ENCODE data around the gene ZNF736.

Gene ZNF736

DNA sequence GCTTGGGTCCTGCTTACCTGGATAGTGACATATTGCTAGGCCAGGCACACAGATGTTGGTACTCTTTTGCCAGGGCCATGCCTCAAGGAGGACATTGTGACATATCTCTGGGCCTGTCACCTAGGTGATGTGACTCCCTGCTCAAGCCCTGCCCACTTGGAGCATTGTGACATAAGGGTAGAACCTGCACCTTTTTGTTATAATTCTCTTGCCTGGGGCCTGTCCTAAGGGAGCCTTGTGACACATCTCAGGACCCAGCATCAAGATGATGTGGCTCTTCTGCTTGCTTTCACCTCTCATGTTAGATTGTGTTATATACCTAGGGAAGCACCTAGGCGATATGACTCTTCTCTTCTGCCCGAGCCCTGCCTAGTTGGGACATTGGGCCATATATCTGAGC, 57.4 kb downstream of the ZNF736 start:
- Histone ChIP-seq H3K4me3 (ENCODE audit: insufficient read depth, low read length, poor library complexity, severe bottlenecking) (no peak overlapping the region), H3K9me2 (replicated peaks; ENCODE audit: insufficient read depth, low read length) (no peaks in the 10 kb centered on the region), H3K79me2 (ENCODE audit: insufficient read depth, low read length) (no peaks in the 10 kb centered on the region), H3K27me3 (ENCODE audit: low read length) (no peaks in the 10 kb centered on the region), H3K27ac (ENCODE audit: low read depth, low read length) (no peak overlapping the region), H4K20me1 (ENCODE audit: low read depth, low read length) (no peaks in the 10 kb centered on the region), H3F3A (ENCODE audit: insufficient read depth) (no peaks in the 10 kb centered on the region), H3K4me2 (ENCODE audit: low read depth, low read length, poor library complexity, severe bottlenecking) (no peak overlapping the region), H3K36me3 (ENCODE audit: low read length) (no peaks in the 10 kb centered on the region), H2AFZ (ENCODE audit: low read depth, low read length, severe bottlenecking) (no peak overlapping the region), H3K9me3 (ENCODE audit: insufficient read depth, low read length) (no peaks in the 10 kb centered on the region), H3K9ac (ENCODE audit: low read length) (no peak overlapping the region)
- TF ChIP-seq, protein P1, sequence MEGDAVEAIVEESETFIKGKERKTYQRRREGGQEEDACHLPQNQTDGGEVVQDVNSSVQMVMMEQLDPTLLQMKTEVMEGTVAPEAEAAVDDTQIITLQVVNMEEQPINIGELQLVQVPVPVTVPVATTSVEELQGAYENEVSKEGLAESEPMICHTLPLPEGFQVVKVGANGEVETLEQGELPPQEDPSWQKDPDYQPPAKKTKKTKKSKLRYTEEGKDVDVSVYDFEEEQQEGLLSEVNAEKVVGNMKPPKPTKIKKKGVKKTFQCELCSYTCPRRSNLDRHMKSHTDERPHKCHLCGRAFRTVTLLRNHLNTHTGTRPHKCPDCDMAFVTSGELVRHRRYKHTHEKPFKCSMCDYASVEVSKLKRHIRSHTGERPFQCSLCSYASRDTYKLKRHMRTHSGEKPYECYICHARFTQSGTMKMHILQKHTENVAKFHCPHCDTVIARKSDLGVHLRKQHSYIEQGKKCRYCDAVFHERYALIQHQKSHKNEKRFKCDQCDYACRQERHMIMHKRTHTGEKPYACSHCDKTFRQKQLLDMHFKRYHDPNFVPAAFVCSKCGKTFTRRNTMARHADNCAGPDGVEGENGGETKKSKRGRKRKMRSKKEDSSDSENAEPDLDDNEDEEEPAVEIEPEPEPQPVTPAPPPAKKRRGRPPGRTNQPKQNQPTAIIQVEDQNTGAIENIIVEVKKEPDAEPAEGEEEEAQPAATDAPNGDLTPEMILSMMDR (IDR thresholded peaks at IDR 0.05; ENCODE audit: insufficient read depth, low read length, poor library complexity, severe bottlenecking), result no peak
- TF ChIP-seq EZH2phosphoT487 (conservative IDR thresholded peaks at IDR 0.05; ENCODE audit: low read length), result no peak

DNA sequence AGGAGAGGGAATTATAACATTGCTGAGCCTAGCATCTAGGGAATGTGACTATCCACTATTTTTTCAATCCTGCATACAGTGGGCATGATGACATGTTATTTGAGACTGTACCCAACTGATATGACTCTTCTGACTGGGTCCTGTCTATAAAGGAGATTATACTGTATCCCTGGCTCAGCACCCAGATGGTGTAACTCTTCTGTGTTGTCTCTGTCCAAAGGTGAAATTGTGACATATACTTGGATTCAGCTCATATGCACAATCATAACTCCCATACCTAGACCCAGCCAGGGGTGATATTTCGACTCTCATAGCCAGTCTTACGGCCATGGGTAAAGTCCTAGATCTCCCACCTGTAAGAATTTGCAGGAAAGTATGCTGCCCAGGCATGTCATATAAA, 59.3 kb downstream of the ZNF736 start:
- no peaks in the 10 kb centered on the region for H3K79me2 ChIP-seq (ENCODE audit: insufficient read depth, low read length)
- H3K4me3 ChIP-seq (ENCODE audit: insufficient read depth, low read length, poor library complexity, severe bottlenecking), result no peak overlapping the region
- no peaks in the 10 kb centered on the region for H3K9me3 ChIP-seq (ENCODE audit: insufficient read depth, low read length)
- no peaks in the 10 kb centered on the region for H3F3A ChIP-seq (ENCODE audit: insufficient read depth)
- no peak overlapping the region for H2AFZ ChIP-seq (ENCODE audit: low read depth, low read length, severe bottlenecking)
- no peak overlapping the region for H3K9ac ChIP-seq (ENCODE audit: low read length)
- H4K20me1 ChIP-seq (ENCODE audit: low read depth, low read length), result no peaks in the 10 kb centered on the region
- no peaks in the 10 kb centered on the region for H3K9me2 ChIP-seq (replicated peaks; ENCODE audit: insufficient read depth, low read length)
- no peaks in the 10 kb centered on the region for H3K36me3 ChIP-seq (ENCODE audit: low read length)
- H3K27ac ChIP-seq (ENCODE audit: low read depth, low read length), result no peak overlapping the region
- no peak overlapping the region for H3K4me2 ChIP-seq (ENCODE audit: low read depth, low read length, poor library complexity, severe bottlenecking)
- TF ChIP-seq EZH2phosphoT487 (conservative IDR thresholded peaks at IDR 0.05; ENCODE audit: low read length), result no peak
- TF ChIP-seq, protein P1 (IDR thresholded peaks at IDR 0.05; ENCODE audit: insufficient read depth, low read length, poor library complexity, severe bottlenecking), result no peak
- no peaks in the 10 kb centered on the region for H3K27me3 ChIP-seq (ENCODE audit: low read length)

DNA sequence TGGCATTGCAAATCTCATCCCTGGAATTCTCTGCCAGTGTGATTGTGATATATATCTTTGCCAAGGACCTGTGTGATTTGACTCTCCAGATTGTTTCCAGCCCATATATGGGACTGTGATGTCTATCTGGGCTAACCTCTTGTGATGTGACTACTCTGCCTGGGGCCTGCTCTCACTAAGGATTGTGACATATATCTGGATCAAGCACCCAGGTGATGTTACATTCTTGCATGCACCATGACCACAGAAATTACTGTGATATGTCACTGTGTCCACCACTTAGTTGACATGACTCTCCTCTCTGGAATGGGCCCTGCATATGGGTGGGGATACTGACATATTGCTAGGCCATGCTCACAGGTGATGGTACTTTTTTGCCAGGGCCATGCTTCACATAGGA, 86.6 kb downstream of the ZNF736 start:
- no peak for TF ChIP-seq EZH2phosphoT487 (conservative IDR thresholded peaks at IDR 0.05; ENCODE audit: low read length)
- TF ChIP-seq, protein P1 (IDR thresholded peaks at IDR 0.05; ENCODE audit: insufficient read depth, low read length, poor library complexity, severe bottlenecking), result no peak
- Histone ChIP-seq H3K79me2 (ENCODE audit: insufficient read depth, low read length) (no peaks in the 10 kb centered on the region), H2AFZ (ENCODE audit: low read depth, low read length, severe bottlenecking) (no peak overlapping the region), H3F3A (ENCODE audit: insufficient read depth) (no peaks in the 10 kb centered on the region), H3K27me3 (ENCODE audit: low read length) (no peaks in the 10 kb centered on the region), H3K4me2 (ENCODE audit: low read depth, low read length, poor library complexity, severe bottlenecking) (no peak overlapping the region), H3K9ac (ENCODE audit: low read length) (no peak overlapping the region), H3K27ac (ENCODE audit: low read depth, low read length) (no peak overlapping the region), H3K9me2 (replicated peaks; ENCODE audit: insufficient read depth, low read length) (no peaks in the 10 kb centered on the region), H3K4me3 (ENCODE audit: insufficient read depth, low read length, poor library complexity, severe bottlenecking) (no peak overlapping the region), H4K20me1 (ENCODE audit: low read depth, low read length) (no peaks in the 10 kb centered on the region), H3K36me3 (ENCODE audit: low read length) (no peaks in the 10 kb centered on the region), H3K9me3 (ENCODE audit: insufficient read depth, low read length) (no peaks in the 10 kb centered on the region)

Data from SU-DHL-6 (cell line).